HG03432 (cell line): Measurements from ENCODE around the gene TRRAP.
A peak's percentile ranks its signal among the peaks of the same experiment; 100 is the strongest.

ENCODE experiments used
- ATAC-seq: cut with Tn5 transposase; IDR thresholded peaks from one replicate; pipeline ENCODE4 v1.9.1; 2021; ENCODE audit warnings: mild to moderate bottlenecking, moderate library complexity; ENCODE audit not compliant: unreplicated experiment

TRRAP gene

DNA sequence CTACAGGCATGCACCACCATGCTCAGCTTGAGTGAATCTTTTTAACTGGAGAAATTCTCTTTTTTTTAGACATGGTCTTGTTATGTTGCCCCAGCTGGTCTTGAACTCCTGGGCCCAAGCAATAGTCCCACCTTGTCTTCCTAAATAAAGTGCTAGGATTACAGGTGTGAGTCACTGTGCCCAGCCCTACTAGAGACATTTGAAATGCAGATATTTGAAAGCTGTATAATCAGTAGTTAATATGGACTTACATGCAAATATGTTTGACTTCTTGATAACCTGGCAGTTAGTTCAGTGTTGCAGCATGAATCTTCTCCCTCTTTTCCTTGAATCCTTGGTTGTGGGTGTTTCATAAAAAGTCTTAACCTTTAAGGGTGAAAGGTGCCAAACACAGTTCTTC lies 8.7 kb downstream of the TRRAP start:
- no peak for ATAC-seq

DNA sequence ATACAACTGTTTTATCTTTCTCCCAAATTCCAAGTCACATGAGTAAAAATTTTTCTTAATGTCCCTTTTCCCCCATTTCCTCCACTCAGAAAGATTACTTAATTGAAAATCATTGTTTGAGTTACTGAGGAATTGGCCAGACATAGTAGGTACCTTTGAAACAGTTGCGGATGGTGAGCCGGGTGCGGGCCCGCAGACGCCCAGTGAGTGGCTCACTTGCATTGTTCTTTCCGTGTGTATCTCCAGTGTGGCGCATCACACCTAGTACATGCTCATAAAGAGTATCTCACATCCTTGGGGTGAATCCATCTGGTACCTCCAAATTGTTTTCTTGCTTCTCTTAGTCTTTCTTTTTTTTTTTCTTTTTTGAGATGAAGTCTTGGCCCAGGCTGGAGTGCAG lies 14.3 kb downstream of the TRRAP start:
- ATAC-seq: no peak

DNA sequence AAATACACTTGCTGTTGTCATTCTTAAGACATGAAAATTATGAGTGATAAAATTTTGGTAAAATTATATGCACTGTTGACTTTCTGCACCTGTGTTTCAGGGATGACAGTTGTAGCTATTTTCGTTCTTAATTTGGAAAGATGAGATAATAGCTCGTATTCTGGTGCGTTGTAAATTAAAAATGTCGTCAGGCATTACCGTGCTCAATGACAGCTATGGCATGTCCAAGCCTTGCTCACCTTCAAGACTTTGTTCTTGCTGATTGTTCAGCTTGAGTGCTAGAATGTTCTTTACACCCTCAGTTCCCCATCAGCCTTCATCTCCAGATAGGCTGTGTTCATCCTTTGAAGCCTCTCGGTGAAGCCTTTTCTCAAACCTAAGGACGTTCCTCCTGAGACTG lies 21.5 kb downstream of the TRRAP start:
- no peak for ATAC-seq

DNA sequence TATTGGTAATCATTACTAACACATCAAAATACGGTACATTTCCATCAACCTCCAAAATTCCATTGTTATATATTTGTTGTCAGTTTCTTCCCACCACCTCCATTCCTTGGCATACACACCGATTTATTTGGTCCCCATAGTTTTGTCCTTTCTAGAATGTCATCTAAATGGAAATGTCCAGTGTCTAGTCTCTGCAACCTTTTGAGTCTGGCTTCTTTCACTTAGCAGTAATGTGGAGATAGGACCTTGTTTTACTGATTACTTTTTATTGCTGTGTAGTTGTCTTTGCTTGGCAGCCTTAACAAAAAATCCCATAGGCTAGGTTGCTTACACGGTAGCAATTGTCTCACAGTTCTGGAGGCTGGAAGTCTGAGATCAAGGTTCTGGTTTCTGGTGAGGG lies 22.5 kb downstream of the TRRAP start:
- ATAC-seq: no peak

DNA sequence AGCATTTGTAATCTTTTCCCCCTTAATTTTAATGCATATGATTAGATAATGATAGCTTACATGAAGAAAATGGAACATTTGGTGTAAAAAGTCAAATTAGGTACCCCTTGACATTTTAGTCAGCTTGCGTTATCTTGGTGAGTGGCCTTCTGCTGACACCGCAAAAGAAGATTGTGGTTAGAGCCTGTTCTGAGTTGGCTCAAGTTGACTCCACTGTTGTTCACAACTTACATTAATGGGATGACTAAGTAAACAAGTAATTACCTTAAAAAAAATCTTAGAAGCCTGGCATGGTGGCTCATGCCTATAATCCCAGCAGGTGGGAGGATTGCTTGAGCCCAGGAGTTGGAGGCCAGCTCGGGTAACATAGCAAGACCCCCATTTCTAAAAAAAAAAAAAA lies 24.2 kb downstream of the TRRAP start:
- no peak for ATAC-seq

DNA sequence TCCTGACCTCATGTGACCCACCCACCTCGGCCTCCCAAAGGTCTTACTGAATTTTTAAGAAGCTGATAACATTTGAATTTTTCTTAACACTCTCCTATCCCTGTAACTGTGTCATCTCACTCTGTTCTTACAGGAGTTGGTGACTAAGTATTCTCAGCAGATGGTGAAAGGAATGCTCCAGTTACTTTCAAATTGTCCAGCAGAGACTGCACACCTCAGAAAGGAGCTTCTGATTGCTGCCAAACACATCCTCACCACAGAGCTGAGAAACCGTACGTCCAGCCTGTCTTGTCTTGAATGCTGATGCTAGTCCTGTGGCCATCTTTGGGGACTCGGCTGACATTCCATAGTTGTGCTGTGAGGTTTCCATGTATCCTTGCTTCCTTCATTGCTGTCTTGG lies 24.9 kb downstream of the TRRAP start:
- no peak for ATAC-seq

DNA sequence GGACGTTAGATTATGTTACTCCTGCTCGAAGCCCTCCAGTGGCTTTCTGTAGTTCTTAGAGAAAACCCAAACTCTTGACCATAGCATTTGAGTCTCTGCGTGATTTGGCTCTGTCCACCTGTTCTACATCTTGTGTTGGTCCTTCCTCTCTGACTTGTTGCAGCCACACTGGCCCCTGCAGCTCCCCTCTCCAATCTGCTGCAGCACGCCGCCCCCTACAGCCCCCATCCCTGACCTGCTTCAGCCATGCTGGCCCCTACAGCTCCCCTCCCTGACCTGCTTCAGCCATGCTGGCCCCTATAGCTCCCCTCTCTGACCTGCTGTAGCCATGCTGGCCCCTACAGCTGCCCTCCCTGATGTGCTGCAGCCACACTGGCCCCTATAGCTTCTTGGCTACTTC lies 29.2 kb downstream of the TRRAP start:
- no peak for ATAC-seq

DNA sequence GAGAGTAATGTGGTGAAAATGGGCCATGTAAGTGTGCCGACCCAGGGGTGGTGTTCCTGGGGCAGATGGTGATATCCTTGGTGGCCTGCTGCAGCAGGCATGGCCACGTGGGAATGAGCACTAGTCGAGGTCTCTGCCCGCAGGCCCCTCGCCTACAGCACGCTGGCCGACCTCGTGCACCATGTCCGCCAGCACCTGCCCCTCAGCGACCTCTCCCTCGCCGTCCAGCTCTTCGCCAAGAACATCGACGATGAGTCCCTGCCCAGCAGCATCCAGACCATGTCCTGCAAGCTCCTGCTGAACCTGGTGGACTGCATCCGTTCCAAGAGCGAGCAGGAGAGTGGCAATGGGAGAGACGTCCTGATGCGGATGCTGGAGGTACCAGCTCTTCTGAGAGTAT lies 30.3 kb downstream of the TRRAP start:
- no peak for ATAC-seq

DNA sequence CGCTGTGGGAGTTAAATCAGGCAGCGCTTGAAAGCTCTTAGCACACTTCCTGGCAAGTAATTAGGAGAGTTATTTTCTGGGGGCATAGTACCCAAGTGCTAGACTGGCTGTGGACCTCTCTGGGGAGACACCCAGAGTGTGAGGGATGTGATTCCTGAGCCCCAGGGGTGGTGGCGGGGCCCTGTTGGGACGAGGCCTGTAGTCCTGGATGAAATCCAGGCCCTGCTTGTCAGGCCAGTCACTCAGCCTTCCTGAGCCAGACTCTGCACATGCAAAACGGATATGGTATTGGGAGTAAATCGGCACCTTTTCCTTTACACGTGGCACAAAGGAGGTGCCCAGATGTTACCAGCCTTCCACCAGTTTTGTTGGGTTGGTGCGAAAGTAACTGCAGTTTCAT lies 31.2 kb downstream of the TRRAP start:
- no peak for ATAC-seq

DNA sequence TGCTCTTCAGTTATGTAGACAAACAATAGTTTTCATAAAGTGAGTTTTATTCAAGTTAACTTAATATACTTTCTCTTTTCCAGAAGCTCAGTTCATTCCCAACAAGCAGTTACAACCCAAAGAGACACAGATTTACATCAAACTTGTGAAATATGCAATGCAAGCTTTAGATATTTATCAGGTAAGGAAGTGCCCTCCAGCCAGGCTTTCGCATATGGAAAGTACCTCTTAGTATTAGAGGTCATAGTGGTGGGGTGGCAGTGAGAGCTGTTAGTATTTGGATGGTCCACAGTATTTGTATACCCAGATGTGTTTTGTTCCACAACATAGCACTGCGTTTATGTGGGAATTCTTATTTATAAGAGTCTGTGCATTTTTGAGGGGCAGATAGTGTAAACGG lies 32.1 kb downstream of the TRRAP start:
- no peak for ATAC-seq

DNA sequence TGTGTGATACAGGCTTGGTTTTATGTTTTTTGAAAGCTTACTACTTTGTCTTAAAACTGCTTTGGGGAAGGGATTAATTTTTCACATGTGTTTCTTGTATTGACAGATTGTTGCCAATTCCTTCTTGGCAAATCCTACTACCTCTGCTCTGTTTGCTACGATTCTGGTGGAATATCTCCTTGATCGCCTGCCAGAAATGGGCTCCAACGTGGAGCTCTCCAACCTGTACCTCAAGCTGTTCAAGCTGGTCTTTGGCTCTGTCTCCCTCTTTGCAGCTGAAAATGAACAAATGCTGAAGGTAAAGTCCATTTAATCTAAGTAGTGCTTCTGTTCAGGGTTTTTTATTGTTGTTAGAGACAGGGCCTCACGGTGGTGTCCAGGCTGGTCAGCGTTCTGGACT lies 33.6 kb downstream of the TRRAP start:
- no peak for ATAC-seq

DNA sequence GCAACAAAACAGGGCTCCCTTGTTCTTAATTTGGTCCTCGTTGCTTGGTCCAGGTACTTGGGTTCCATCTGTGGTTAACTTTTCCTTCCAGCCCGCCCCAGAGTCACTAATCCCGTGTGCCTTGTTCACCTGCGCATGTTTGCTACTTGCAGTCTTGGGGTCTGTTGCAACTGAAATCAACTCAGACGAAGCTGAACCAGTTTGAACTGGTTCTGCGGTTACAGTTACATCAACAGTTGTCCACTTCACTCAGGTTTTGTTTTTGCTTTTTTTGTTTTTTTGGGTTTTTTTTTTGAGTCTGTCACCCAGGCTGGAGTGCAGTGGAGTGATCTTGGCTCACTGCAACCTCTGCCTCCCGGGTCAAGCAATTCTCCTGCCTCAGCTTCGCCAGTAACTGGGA lies 34.7 kb downstream of the TRRAP start:
- ATAC-seq: no peak

DNA sequence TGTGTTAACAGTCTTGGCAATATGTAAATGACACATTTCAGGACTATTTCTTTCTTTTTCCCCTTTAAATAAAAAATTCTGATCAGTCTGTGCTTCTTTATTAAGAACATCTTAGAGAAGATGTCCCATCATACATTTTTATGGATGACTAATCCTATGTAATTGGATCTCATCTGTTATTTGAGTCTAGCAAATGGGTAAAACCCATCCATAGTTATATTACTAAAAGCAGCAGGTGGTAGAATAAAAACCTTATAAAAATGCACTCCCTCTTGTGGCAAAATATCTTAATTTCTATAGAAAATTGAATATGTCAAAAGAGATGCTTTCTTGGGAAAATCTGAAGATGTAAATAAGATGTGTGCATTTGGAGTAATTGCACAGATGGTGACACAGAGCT lies 35.3 kb downstream of the TRRAP start:
- ATAC-seq: no peak

DNA sequence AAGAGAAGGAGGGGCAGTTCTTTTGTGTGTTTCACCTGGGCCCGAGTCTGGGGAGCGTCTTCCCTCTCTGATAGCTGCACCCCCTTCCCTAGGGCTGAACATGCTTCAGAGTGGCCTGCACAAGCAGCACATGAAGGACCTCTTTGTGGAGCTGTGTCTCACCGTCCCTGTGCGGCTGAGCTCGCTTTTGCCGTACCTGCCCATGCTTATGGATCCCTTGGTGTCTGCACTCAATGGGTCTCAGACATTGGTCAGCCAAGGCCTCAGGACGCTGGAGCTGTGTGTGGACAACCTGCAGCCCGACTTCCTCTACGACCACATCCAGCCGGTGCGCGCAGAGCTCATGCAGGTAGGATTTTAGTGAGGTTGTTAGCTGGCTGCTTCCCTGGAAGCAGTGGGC lies 39.0 kb downstream of the TRRAP start:
- ATAC-seq: no peak

DNA sequence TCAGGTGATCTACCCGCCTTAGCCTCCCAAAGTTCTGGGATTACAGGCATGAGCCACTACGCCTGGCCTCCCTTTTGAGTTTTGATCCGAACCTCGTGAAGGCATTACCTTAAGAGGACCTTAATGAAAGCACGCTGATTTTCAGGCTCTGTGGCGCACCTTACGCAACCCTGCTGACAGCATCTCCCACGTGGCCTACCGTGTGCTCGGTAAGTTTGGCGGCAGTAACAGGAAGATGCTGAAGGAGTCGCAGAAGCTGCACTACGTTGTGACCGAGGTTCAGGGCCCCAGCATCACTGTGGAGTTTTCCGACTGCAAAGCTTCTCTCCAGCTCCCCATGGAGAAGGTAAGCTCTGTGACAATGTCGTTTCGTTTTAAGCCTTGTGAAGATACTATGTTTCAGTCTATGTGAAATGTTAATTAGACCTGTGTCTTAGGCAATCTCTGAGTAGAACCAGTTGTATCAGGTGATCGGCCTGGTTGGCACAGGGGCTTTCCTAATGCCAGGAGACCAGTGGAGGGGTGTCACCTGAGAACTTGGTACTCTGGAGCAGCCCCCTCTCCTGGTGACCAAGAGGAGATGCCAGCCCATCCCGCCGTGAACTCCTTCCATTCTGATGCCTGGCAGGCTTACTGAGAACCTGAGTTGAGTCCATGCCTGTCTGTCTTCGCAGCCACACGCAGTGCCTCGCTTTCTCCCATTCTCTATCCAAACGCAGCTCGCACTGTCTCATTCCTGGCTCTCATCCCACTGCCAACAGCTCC lies 43.5 kb downstream of the TRRAP start:
- no peak for ATAC-seq

DNA sequence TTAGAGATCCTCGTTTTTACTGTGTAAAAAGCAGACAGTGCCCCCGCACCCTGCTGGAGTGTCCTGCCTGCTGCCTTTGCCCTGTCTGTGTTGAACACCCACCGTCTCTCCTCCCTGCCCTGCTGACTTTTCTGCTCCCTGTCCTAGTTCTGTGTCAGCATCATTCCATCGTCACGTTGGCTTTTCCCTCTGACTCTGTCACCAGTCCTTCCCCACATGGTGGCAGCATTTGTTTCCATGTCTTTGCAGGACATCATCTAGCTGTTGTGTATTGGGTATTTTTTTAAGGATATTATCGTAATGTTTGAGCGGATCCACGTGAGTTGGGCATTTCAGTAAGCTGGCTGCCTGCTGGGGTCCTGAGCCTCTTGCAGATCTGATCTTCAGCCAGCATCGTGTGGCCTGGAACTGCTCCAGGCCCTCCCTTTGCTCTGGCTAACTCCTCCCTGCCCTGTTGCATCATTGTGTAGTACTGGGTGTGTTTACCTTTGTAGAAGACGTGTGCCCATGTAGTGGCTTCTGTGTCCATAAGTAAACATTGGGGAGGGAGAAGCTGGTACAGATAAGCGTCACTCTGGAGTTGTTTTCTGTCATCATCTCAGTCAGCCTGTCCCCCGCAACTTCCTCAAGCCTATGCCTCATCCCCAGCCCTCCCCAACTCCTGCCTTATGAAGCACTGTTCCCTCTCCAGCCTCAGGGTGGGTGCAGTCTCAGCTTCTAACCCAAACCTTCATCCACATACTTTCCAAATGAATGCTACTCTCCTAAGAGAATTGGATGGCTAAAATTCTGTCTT lies 44.3 kb downstream of the TRRAP start:
- ATAC-seq: no peak

DNA sequence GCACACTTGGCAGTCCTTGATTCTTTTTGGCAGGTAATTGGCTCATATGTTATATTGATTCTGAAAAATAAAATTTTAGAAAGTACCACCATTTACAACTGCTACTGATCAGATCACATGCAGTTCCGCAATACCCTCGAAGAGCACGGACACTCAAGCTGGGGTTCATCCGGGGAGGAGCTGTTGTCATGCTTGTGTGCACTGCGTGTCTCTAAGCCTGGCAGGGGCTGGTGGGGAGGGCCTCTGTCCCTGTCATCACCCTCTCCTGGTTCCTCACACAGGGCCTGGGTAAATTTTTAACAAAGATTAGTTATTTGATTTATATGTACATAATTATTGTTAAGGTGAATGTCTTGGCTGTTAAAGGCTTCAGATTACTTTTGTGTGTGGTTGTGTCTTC lies 45.2 kb downstream of the TRRAP start:
- no peak for ATAC-seq

DNA sequence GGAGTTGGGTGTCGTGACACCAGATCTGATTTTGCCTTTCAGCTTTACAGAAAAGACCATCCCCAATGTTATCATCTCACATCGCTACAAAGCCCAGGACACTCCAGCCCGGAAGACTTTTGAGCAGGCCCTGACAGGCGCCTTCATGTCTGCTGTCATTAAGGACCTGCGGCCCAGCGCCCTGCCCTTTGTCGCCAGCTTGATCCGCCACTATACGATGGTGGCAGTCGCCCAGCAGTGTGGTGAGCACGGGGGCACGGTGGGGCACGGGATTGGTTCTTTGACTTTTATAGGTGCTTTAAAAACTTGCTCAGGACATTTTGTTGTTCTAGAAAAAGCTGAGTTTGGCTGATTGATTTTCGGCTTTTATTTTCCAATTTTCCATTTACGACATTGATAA lies 48.8 kb downstream of the TRRAP start:
- no peak for ATAC-seq

DNA sequence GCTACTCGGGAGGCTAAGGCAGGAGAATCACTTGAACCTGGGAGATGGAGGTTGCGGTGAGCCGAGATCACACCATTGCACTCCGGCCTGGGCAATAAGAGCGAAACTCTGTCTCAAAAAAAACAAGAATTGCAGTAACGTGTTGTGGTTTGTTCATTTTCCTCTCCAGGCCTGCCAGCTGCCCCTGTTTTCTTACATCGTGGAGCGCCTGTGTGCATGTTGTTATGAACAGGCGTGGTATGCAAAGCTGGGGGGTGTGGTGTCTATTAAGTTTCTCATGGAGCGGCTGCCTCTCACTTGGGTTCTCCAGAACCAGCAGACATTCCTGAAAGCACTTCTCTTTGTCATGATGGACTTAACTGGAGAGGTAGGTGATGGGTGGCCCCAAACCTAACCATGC lies 52.1 kb downstream of the TRRAP start:
- ATAC-seq: peak; percentile 52

DNA sequence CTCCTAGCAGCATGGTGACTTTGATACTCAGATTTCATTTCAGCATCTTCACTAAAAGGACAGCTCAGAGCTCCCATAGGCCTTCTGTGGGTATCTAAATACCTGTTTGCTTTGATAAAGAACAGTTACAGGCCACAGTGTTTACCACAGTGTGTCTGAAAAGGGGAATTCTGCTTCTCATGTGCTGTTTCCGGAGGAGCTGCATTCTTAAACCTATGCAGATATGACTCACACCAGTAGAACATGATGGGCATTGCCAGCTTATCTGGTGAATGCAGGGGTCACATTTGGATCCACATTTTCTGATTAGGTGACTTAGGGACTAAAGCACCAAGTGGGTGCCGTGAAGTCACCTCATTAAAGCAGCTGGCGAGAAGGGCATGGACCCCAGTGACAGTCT lies 52.6 kb downstream of the TRRAP start:
- ATAC-seq: peak; percentile 82

DNA sequence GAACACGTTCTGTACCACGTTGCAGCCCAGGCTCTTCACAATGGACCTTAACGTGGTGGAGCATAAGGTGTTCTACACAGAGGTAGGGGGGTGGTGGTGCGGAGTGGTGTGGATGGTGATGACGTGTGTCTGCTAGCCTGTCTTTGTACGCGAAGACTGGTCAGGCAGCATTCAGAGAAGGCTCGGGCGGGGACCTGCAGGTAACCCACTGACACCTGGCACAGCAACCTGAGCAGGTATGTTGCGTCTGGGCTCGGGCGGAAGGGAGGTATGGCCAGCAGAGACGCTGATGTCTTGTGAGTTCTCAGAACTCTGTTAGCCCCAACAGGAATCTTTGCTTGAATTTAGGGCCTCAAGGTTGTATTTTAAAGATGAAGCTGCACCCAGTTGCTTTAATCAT lies 55.0 kb downstream of the TRRAP start:
- ATAC-seq: no peak

DNA sequence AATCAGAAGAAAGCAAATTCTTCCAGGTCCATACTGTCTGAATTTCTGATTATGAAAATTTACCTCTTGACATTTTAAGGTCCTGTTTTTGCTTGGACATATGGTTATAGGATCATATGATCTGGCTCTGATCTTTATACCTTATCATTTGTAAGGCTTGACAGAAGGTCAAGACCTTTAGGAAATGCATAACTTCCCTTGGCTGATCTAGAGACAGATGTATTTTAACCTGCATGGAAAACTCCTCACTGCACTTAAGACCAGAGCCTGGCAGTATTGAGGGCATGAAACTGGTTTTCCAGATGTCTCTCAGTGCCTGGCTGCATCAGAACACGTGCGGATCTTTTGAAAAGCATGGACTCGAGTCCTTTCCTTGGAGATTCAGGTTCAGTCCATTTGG lies 55.9 kb downstream of the TRRAP start:
- ATAC-seq: no peak

DNA sequence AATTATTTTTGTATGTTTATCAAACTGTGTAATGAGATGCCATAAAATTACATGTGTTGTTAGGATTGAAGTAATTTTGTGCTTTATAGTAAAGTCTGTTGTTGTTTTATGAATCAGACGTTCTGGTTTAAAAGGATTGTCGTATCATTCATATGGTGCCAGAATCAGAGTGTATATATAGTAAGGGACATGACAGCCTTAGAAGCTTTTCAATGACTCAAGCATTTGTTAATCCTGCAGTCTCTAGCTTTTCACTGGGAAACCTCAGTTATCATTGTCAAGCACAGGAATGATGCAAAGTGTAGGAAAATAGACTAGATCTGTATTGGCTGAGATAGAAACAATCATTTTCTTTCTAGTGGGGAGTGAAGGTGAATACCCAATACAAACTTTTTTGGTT lies 57.5 kb downstream of the TRRAP start:
- no peak for ATAC-seq
